ENCODE data around the gene AP3S2.
"Not testable (repeated sequence)": the region's sequence is repeated elsewhere in the genome, so short reads cannot be mapped to it uniquely, and the experiment has no call there.

GRCh38 chr15:89939377-89939776 is 45.6 kb upstream of the AP3S2 start:
- not testable (repeated sequence) for TF ChIP-seq RFXANK (CRISPR knock-in tag; IDR thresholded peaks at IDR 0.05); SIN3A (IDR thresholded peaks at IDR 0.05; ENCODE audit: borderline replicate concordance, low read depth, low read length); CTCF (CRISPR knock-in tag; IDR thresholded peaks at IDR 0.05); NFIC (IDR thresholded peaks at IDR 0.05; ENCODE audit: low read length); EZH2 (conservative IDR thresholded peaks at IDR 0.05; ENCODE audit: low read depth, low read length); MYC (CRISPR knock-in tag; IDR thresholded peaks at IDR 0.05; ENCODE audit: borderline replicate concordance); SMC3 (IDR thresholded peaks at IDR 0.05; ENCODE audit: low read length); ZBTB43 (CRISPR knock-in tag; conservative IDR thresholded peaks at IDR 0.05); JUNB (CRISPR knock-in tag; IDR thresholded peaks at IDR 0.05; ENCODE audit: borderline replicate concordance); ZNF263 (CRISPR knock-in tag; IDR thresholded peaks at IDR 0.05); POLR2G (IDR thresholded peaks at IDR 0.05; ENCODE audit: low read depth, low read length)

Measured in HepG2 (cell line).